IPS-NIHi11 (cell line): ENCODE results near the gene LAMA3.

Source experiments
- DNase-seq: peaks from one replicate; pipeline ENCODE4 v3.0.0; 2012; ENCODE audit warnings: mixed read lengths, low spot score

The LAMA3 gene

GRCh38 chr18:23689031-23689615 is at the start of gene LAMA3:
Gene LAMA3 (plus strand): TSS chr18:23689453. CDS start chr18:23689684, 231 bp downstream.
- DNase-seq: peak; percentile 73

GRCh38 chr18:23640052-23640451 is 49.2 kb upstream of the LAMA3 start:
- no peak for DNase-seq

GRCh38 chr18:23641143-23641720 is 48.0 kb upstream of the LAMA3 start:
- no peak for DNase-seq

GRCh38 chr18:23641937-23642666 is 47.2 kb upstream of the LAMA3 start:
- DNase-seq: no peak

- DNase-seq: no peak
Measured at GRCh38 chr18:23643815-23644490, 45.3 kb upstream of the LAMA3 start.

GRCh38 chr18:23645568-23646175 is 43.6 kb upstream of the LAMA3 start:
- DNase-seq: no peak

GRCh38 chr18:23646282-23646681 is 43.0 kb upstream of the LAMA3 start:
- no peak for DNase-seq

GRCh38 chr18:23648456-23648855 is 40.8 kb upstream of the LAMA3 start:
- DNase-seq: no peak

GRCh38 chr18:23648940-23649607 is 40.2 kb upstream of the LAMA3 start:
- no peak for DNase-seq

GRCh38 chr18:23650968-23651927 is 38.0 kb upstream of the LAMA3 start:
- DNase-seq: no peak

GRCh38 chr18:23652232-23652631 is 37.0 kb upstream of the LAMA3 start:
- no peak for DNase-seq

GRCh38 chr18:23658285-23658684 is 31.0 kb upstream of the LAMA3 start:
- no peak for DNase-seq

GRCh38 chr18:23661735-23662308 is 27.4 kb upstream of the LAMA3 start:
- DNase-seq: no peak

- DNase-seq: peak; percentile 89
Measured at GRCh38 chr18:23662309-23663263, 26.7 kb upstream of the LAMA3 start, which contains the start of gene ANKRD29. Gene ANKRD29 (minus strand): TSS chr18:23662911. CDS start chr18:23662730, 181 bp downstream.

- DNase-seq: no peak
Measured at GRCh38 chr18:23664674-23665073, 24.6 kb upstream of the LAMA3 start.

- DNase-seq: no peak
Measured at GRCh38 chr18:23667114-23667513, 22.1 kb upstream of the LAMA3 start.

GRCh38 chr18:23668731-23669130 is 20.5 kb upstream of the LAMA3 start:
- DNase-seq: peak; percentile 46

- no peak for DNase-seq
Measured at GRCh38 chr18:23669202-23669766, 20.0 kb upstream of the LAMA3 start.
